SU-DHL-6 (cell line): ENCODE results near the gene CELA2A.
"Not testable (repeated sequence)": the region's sequence is repeated elsewhere in the genome, so short reads cannot be mapped to it uniquely, and the experiment has no call there.

ENCODE experiments used
- H2AFZ ChIP-seq: fragments of 200-600 bp; sonication (generic); 2 replicates; pipeline ENCODE4 v1.6.1; 2014; ENCODE audit warnings: low read depth, mild to moderate bottlenecking, moderate library complexity, mixed read lengths, antibody characterized with exemption, low read length; ENCODE audit not compliant: severe bottlenecking
- H3F3A ChIP-seq: fragments of 200-600 bp; shearing (Covaris generic); 2 replicates; pipeline ENCODE4 v1.6.0; 2016; ENCODE audit warnings: antibody characterized with exemption, mild to moderate bottlenecking; ENCODE audit not compliant: insufficient read depth
- H3K27ac ChIP-seq: fragments of 200-600 bp; sonication (generic); 2 replicates; pipeline ENCODE4 v1.5.1; 2016; ENCODE audit warnings: low read depth, mild to moderate bottlenecking, low read length, moderate library complexity, mixed read lengths
- H3K27me3 ChIP-seq: fragments of 200-600 bp; sonication (generic), shearing (Covaris generic); 2 replicates; pipeline ENCODE4 v1.6.0; 2014; ENCODE audit warnings: mild to moderate bottlenecking, low read length
- H3K36me3 ChIP-seq: fragments of 200-600 bp; sonication (generic); 2 replicates; pipeline ENCODE4 v1.6.1; 2014; ENCODE audit warnings: mild to moderate bottlenecking, low read length, mixed read lengths
- H3K4me2 ChIP-seq: fragments of 300-600, 200-600 bp; shearing (Covaris generic), sonication (generic); 2 replicates; pipeline ENCODE4 v1.6.0; 2014; ENCODE audit warnings: low read length, low read depth, mild to moderate bottlenecking; ENCODE audit not compliant: poor library complexity, severe bottlenecking
- H3K4me3 ChIP-seq: fragments of 200-600 bp; sonication (generic); 2 replicates; pipeline ENCODE4 v1.5.1; 2014; ENCODE audit warnings: antibody characterized with exemption, low read length, mild to moderate bottlenecking, mixed read lengths; ENCODE audit not compliant: insufficient read depth, poor library complexity, severe bottlenecking
- H3K79me2 ChIP-seq: fragments of 200-600 bp; sonication (generic); 2 replicates; pipeline ENCODE4 v1.6.1; 2014; ENCODE audit warnings: mild to moderate bottlenecking, low read length, moderate library complexity; ENCODE audit not compliant: insufficient read depth
- H3K9ac ChIP-seq: fragments of 200-600 bp; sonication (generic); 2 replicates; pipeline ENCODE4 v1.7.0; 2014; ENCODE audit warnings: mild to moderate bottlenecking, low read length
- H3K9me2 ChIP-seq: fragments of 200-600 bp; sonication (generic); replicated peaks from 2 replicates; pipeline ENCODE4 v1.6.1; 2014; ENCODE audit warnings: low read length; ENCODE audit not compliant: insufficient read depth
- H3K9me3 ChIP-seq: fragments of 200-600 bp; sonication (generic); 2 replicates; pipeline ENCODE4 v1.6.1; 2014; ENCODE audit warnings: low read length, mixed read lengths; ENCODE audit not compliant: insufficient read depth
- H4K20me1 ChIP-seq: fragments of 200-600 bp; sonication (generic); 2 replicates; pipeline ENCODE4 v1.6.1; 2014; ENCODE audit warnings: low read depth, mild to moderate bottlenecking, antibody characterized with exemption, low read length, moderate library complexity, mixed read lengths
- CTCF ChIP-seq: fragments of 200-600 bp; sonication (generic); IDR thresholded peaks from one replicate; pipeline ENCODE4 v1.5.1; 2017; ENCODE audit warnings: antibody characterized with exemption, mild to moderate bottlenecking, low read length, moderate library complexity; ENCODE audit not compliant: insufficient read depth, poor library complexity, severe bottlenecking
- EZH2phosphoT487 ChIP-seq: fragments of 200-600 bp; sonication (generic), shearing (Covaris generic); conservative IDR thresholded peaks from 2 replicates; pipeline ENCODE4 v1.6.1; 2018; ENCODE audit warnings: mild to moderate bottlenecking, antibody characterized with exemption, low read length, moderate library complexity, mixed read lengths

Gene CELA2A

GRCh38 chr1:15460708-15461095 is 4.2 kb downstream of the CELA2A start:
- H3K9me3 ChIP-seq: no peaks in the 10 kb centered on the region
- no peak overlapping the region for H3K4me3 ChIP-seq
- no peaks in the 10 kb centered on the region for H3K79me2 ChIP-seq
- no peaks in the 10 kb centered on the region for H3K36me3 ChIP-seq
- no peak overlapping the region for H3K4me2 ChIP-seq
- no peak overlapping the region for H3K9ac ChIP-seq
- no peaks in the 10 kb centered on the region for H3K27me3 ChIP-seq
- no peaks in the 10 kb centered on the region for H4K20me1 ChIP-seq
- H3F3A ChIP-seq: no peaks in the 10 kb centered on the region
- no peak for TF ChIP-seq EZH2phosphoT487
- no peak for TF ChIP-seq CTCF
- no peaks in the 10 kb centered on the region for H3K9me2 ChIP-seq
- no peak overlapping the region for H3K27ac ChIP-seq
- no peak overlapping the region for H2AFZ ChIP-seq

GRCh38 chr1:15463064-15463800 is 6.7 kb downstream of the CELA2A start:
- H3F3A ChIP-seq, H3K9ac ChIP-seq, H3K27ac ChIP-seq, H3K9me2 ChIP-seq, H3K27me3 ChIP-seq, H3K79me2 ChIP-seq, H2AFZ ChIP-seq, H3K36me3 ChIP-seq, H3K4me3 ChIP-seq, H4K20me1 ChIP-seq, H3K4me2 ChIP-seq, H3K9me3 ChIP-seq: not testable (repeated sequence)

GRCh38 chr1:15463926-15464322 is 7.4 kb downstream of the CELA2A start:
- not testable (repeated sequence) for H3F3A ChIP-seq, H3K4me2 ChIP-seq, H3K27me3 ChIP-seq, H3K9me3 ChIP-seq, H3K36me3 ChIP-seq, H3K79me2 ChIP-seq, H2AFZ ChIP-seq, H4K20me1 ChIP-seq, H3K9me2 ChIP-seq, H3K4me3 ChIP-seq, H3K9ac ChIP-seq, H3K27ac ChIP-seq

GRCh38 chr1:15465674-15466073 is 9.1 kb downstream of the CELA2A start:
- Histone ChIP-seq H3K27me3 (no peaks in the 10 kb centered on the region), H3K27ac (no peak overlapping the region), H3K36me3 (no peaks in the 10 kb centered on the region), H3K4me3 (no peak overlapping the region), H4K20me1 (no peaks in the 10 kb centered on the region), H3K9me3 (no peaks in the 10 kb centered on the region), H3K9ac (no peak overlapping the region), H3K4me2 (no peak overlapping the region), H3F3A (no peaks in the 10 kb centered on the region), H3K9me2 (no peaks in the 10 kb centered on the region), H2AFZ (no peak overlapping the region), H3K79me2 (no peaks in the 10 kb centered on the region)
- TF ChIP-seq CTCF (no peak), EZH2phosphoT487 (no peak)

- not testable (repeated sequence) for H3F3A ChIP-seq, H3K36me3 ChIP-seq, H4K20me1 ChIP-seq, H2AFZ ChIP-seq, H3K27me3 ChIP-seq, H3K79me2 ChIP-seq, H3K9me2 ChIP-seq, H3K27ac ChIP-seq, H3K9ac ChIP-seq, H3K4me2 ChIP-seq, H3K9me3 ChIP-seq, H3K4me3 ChIP-seq
Observed at GRCh38 chr1:15466955-15467625, 10.6 kb downstream of the CELA2A start.
